PC-9 (cell line): ENCODE measurements around the gene MACROD2.

Source experiments
- EZH2 ChIP-seq: fragments of 200-600 bp; sonication (generic); IDR thresholded peaks from 2 replicates; pipeline ENCODE4 v1.8.0; 2017; ENCODE audit warnings: antibody characterized with exemption, low read depth
- TF ChIP-seq, protein P1 (sequence below): fragments of 200-600 bp; sonication (generic); conservative IDR thresholded peaks from 2 replicates; pipeline ENCODE4 v1.6.1; 2017; ENCODE audit warnings: mixed run types, antibody characterized with exemption, mild to moderate bottlenecking, moderate library complexity

DNA sequence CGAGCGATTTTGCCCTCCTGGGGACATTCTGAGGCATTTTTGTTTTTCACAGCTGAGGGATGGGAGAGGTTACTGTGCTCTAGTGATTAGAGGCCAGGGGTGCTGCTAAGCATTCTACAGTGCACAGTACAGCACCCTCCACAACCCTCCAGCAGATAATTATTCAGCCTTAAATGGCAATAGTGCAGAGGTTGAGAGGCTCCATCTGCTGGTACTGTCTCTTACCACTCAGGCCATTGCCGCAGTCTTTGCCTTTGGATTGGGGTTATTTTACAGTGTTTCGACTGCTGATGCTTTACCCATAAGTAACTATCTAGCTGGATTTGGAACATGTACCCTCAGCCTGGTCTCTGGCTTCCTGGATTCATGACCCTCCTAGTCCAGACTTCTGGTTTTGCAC lies 1872.6 kb downstream of the MACROD2 start:
- TF ChIP-seq, protein P1, sequence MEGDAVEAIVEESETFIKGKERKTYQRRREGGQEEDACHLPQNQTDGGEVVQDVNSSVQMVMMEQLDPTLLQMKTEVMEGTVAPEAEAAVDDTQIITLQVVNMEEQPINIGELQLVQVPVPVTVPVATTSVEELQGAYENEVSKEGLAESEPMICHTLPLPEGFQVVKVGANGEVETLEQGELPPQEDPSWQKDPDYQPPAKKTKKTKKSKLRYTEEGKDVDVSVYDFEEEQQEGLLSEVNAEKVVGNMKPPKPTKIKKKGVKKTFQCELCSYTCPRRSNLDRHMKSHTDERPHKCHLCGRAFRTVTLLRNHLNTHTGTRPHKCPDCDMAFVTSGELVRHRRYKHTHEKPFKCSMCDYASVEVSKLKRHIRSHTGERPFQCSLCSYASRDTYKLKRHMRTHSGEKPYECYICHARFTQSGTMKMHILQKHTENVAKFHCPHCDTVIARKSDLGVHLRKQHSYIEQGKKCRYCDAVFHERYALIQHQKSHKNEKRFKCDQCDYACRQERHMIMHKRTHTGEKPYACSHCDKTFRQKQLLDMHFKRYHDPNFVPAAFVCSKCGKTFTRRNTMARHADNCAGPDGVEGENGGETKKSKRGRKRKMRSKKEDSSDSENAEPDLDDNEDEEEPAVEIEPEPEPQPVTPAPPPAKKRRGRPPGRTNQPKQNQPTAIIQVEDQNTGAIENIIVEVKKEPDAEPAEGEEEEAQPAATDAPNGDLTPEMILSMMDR, result no peak; the same call in 1 of the 2 replicates
- TF ChIP-seq EZH2, result no peak
